Effector memory CD4-positive, alpha-beta T cell (primary cell): Measurements from ENCODE around the gene ATP1A1.

ENCODE experiments used
- DNase-seq, 3 donors: peaks; one replicate each; pipeline ENCODE4 v3.0.0-alpha.2; 2020
- H3K27ac ChIP-seq: 2 replicates; pipeline ENCODE4 v1.7.0; 2013; ENCODE audit warnings: mild to moderate bottlenecking, low read length, moderate library complexity; ENCODE audit not compliant: insufficient read depth, poor library complexity, severe bottlenecking
- H3K27me3 ChIP-seq: replicated peaks from 2 replicates; pipeline ENCODE4 v1.7.0; 2013; ENCODE audit warnings: mild to moderate bottlenecking, low read length; ENCODE audit not compliant: insufficient read depth, control insufficient read depth, poor library complexity, severe bottlenecking
- H3K36me3 ChIP-seq: 2 replicates; pipeline ENCODE4 v1.7.0; 2013; ENCODE audit warnings: mild to moderate bottlenecking, low read length, moderate library complexity; ENCODE audit not compliant: control insufficient read depth, insufficient read depth
- H3K4me1 ChIP-seq: 2 replicates; pipeline ENCODE4 v1.7.0; 2013; ENCODE audit warnings: low read length, mild to moderate bottlenecking; ENCODE audit not compliant: control insufficient read depth, insufficient read depth, poor library complexity, severe bottlenecking
- H3K4me3 ChIP-seq: 2 replicates; pipeline ENCODE4 v1.7.0; 2013; ENCODE audit warnings: low read length, low read depth, mild to moderate bottlenecking; ENCODE audit not compliant: insufficient read depth, poor library complexity, severe bottlenecking
- H3K9me3 ChIP-seq: 2 replicates; pipeline ENCODE4 v1.7.0; 2013; ENCODE audit warnings: mild to moderate bottlenecking, low read length, moderate library complexity; ENCODE audit not compliant: control insufficient read depth

The ATP1A1 gene

GRCh38 chr1:116401646-116402176 lies 28.7 kb downstream of the ATP1A1 start:
- Histone ChIP-seq H3K36me3 (peaks cover 100% of the 10 kb centered on the region), H3K4me1 (no peaks in the 10 kb centered on the region), H3K27ac (no peak overlapping the region), H3K4me3 (no peak overlapping the region), H3K9me3 (no peaks in the 10 kb centered on the region), H3K27me3 (no peaks in the 10 kb centered on the region)
- no peak for DNase-seq

DNA sequence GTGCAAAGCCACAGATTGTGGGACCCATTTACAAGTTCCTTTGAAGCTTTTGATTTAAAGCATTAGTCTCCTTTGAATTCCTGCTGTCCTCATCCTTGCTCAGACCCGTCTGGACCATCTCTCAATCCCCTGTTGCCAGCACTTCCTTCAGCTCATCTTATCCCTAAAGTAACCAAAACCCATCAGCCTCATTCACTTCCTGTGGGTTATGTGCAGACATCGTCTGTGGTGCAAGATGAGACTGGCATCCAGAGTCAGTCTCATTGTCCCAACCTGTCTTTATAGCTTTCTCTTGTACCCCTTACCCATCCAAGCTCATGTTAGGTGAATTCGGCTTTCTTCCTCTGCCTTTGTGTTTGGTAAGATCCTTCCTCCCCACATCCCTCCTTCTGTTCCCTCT lies 29.3 kb downstream of the ATP1A1 start:
- Histone ChIP-seq H3K4me3 (no peak overlapping the region), H3K27me3 (no peaks in the 10 kb centered on the region), H3K4me1 (no peaks in the 10 kb centered on the region), H3K9me3 (no peaks in the 10 kb centered on the region), H3K27ac (peak overlapping the region; percentile 21), H3K36me3 (peaks cover 100% of the 10 kb centered on the region)
- no peak for DNase-seq

DNA sequence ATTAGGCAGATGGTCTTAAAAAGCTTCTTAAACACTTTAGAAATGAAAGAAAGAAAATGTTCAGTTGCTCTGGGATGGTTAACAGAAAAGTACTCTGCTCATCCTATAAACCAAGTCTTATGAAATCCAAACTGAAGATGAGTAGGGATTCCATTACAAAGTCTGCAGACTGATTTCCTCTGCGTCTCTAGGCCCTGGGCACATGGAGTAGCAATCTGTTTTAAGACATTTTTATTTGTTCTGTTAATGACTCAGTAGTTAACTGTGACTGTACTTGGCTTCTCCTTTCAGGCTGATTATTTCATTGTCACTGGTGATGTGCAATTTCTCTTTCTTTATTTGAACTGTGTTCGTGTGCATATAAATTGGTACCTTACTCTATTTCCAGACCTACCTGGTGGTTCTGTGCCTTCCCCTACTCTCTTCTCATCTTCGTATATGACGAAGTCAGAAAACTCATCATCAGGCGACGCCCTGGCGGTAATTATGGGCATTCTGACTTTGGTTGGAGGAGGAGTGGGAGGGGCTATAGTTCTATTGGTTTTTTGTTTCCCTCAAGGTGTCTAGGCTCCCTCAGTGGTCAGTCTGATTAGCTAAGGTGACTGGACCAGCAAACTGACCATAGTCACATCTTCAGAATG lies 30.6 kb downstream of the ATP1A1 start:
- no peak for DNase-seq
- Histone ChIP-seq H3K4me3 (no peak overlapping the region), H3K27ac (no peak overlapping the region), H3K9me3 (no peaks in the 10 kb centered on the region), H3K4me1 (no peaks in the 10 kb centered on the region), H3K36me3 (peaks cover 97% of the 10 kb centered on the region), H3K27me3 (no peaks in the 10 kb centered on the region)

GRCh38 chr1:116404699-116405098 lies 31.7 kb downstream of the ATP1A1 start:
- DNase-seq, result no peak
- no peaks in the 10 kb centered on the region for H3K4me1 ChIP-seq
- no peak overlapping the region for H3K4me3 ChIP-seq
- no peak overlapping the region for H3K27ac ChIP-seq
- peaks cover 86% of the 10 kb centered on the region for H3K36me3 ChIP-seq
- H3K9me3 ChIP-seq, result no peaks in the 10 kb centered on the region
- H3K27me3 ChIP-seq, result no peaks in the 10 kb centered on the region

GRCh38 chr1:116405241-116406135 lies 32.4 kb downstream of the ATP1A1 start:
- H3K27me3 ChIP-seq, result no peaks in the 10 kb centered on the region
- no peak for DNase-seq
- H3K4me1 ChIP-seq, result no peaks in the 10 kb centered on the region
- H3K36me3 ChIP-seq, result peaks cover 78% of the 10 kb centered on the region
- no peaks in the 10 kb centered on the region for H3K9me3 ChIP-seq
- no peak overlapping the region for H3K4me3 ChIP-seq
- no peak overlapping the region for H3K27ac ChIP-seq

DNA sequence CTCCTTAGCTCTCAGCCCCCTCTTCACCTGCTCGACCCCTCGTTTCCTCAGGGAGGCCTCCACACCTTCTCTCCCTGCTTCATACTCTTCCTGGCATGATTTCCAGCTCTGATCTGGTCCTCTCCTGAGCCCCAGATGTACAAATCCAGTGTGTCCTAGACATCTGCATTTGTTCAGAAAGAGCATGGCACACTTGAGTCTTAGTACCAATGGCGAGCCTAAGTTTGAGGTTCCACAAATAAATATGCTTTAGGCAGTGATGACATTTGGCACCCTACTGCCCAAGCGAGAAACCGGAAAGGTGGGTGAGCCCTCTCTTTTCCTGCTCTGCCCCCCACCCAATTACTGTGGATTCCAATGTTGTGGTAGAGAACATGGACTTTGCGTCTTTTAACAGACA lies 34.0 kb downstream of the ATP1A1 start:
- no peak overlapping the region for H3K4me3 ChIP-seq
- H3K27ac ChIP-seq, result no peak overlapping the region
- peaks cover 63% of the 10 kb centered on the region for H3K36me3 ChIP-seq
- no peaks in the 10 kb centered on the region for H3K4me1 ChIP-seq
- H3K9me3 ChIP-seq, result no peaks in the 10 kb centered on the region
- no peak for DNase-seq
- no peaks in the 10 kb centered on the region for H3K27me3 ChIP-seq

DNA sequence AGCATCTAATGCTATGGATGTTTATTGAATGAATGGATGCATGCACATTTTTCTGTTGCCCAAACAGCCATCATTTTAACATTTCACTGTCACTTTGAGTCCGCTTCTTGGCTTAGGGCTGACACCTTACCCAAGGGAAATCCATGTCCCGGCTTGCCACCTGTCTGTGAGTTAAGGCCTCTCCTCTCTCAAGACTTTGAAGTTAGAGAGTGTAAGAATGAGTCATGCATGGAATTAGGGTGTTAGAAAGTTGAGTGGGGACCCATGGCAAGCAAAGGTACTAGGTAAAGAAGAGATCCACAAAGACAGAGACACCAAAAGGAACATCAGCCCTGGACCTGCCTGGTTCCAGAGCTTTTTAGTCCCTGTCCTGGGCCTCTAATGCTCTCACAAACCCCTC lies 35.1 kb downstream of the ATP1A1 start:
- Histone ChIP-seq H3K27ac (no peak overlapping the region), H3K4me3 (no peak overlapping the region), H3K36me3 (peaks cover 51% of the 10 kb centered on the region), H3K27me3 (no peaks in the 10 kb centered on the region), H3K9me3 (no peaks in the 10 kb centered on the region), H3K4me1 (no peaks in the 10 kb centered on the region)
- no peak for DNase-seq

- Histone ChIP-seq H3K4me3 (no peak overlapping the region), H3K9me3 (no peaks in the 10 kb centered on the region), H3K4me1 (no peaks in the 10 kb centered on the region), H3K27me3 (no peaks in the 10 kb centered on the region), H3K36me3 (peaks cover 42% of the 10 kb centered on the region), H3K27ac (no peak overlapping the region)
- DNase-seq, result no peak
Measured at GRCh38 chr1:116408803-116409720, 36.0 kb downstream of the ATP1A1 start.

DNA sequence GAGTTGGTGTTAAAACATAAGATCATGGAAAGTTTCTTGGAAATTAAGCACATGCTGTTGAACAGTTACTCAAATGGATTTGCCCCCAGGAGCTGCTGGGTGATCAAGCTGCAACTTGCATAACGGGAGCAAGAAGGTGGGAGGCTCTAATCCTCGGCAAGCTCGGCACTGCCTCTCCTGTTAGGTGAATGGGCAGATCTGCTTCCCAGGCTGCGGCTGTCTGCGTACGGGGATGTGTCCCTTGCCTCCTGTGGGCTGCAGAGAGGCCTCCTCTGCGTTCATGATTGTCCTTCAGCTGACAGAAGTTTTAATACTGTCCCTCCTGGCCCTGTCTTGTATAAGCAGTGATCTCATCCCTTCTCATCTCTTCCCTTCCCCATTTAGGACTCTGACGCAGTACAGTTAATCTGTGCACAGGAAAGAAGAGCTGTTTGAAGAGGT lies 36.7 kb downstream of the ATP1A1 start:
- Histone ChIP-seq H3K27ac (no peak overlapping the region), H3K9me3 (no peaks in the 10 kb centered on the region), H3K36me3 (peaks cover 35% of the 10 kb centered on the region), H3K27me3 (no peaks in the 10 kb centered on the region), H3K4me1 (no peaks in the 10 kb centered on the region), H3K4me3 (no peak overlapping the region)
- no peak for DNase-seq
